Fibroblast of skin of abdomen (primary cell): ENCODE results near the gene ZNF17.

Experiments used
- DNase-seq: peaks from one replicate; pipeline ENCODE4 v3.0.0-alpha.2; 2013

The ZNF17 gene

GRCh38 chr19:57434386-57435061 is 23.6 kb downstream of the ZNF17 start:
- no peak for DNase-seq

GRCh38 chr19:57435062-57435978 is 24.4 kb downstream of the ZNF17 start, which contains the start of gene ZNF749:
TSS of gene ZNF749 (plus strand) at chr19:57435325. CDS start at chr19:57435579, 254 bp downstream.
- DNase-seq: peak; percentile 98

DNA sequence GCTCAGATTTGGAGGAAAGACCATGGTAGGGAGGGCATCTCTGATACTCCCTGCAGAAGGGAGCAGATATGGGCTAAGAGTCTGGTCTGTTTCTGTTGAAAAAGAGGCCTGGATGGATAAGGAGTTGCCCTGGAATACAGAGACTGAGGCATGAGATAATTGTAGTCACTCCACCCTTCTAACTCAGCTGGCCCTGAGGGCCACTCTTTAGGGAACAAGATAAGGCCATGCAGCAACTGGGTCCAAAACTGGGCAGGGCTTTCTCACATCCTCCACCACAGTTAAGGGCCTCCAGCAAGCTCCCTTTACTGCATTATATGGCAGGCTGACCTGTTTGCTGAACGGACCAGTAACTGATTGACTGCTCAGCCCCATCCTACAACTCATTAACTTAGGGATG is 25.5 kb downstream of the ZNF17 start:
- DNase-seq: no peak

DNA sequence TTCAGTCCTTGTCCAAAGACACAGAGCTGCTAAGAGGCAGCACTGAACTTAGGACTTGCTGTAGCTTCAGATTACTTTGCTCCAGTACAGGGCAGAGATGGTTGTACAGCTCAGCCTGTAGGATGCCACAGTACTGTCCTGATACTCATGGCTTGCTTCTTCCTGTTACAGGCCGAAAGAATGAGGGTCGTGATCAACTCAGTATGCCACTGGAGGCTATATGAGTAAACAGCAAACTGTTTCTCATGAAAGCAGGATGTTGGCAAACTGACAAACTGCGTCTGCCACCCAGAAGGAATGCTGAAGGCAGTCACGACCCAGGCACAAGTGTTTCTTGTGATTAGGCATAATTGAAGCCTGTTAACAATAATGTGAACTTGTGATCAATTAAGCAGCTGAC is 27.0 kb downstream of the ZNF17 start:
- DNase-seq: no peak

GRCh38 chr19:57438925-57439324 is 28.0 kb downstream of the ZNF17 start:
- DNase-seq: no peak

DNA sequence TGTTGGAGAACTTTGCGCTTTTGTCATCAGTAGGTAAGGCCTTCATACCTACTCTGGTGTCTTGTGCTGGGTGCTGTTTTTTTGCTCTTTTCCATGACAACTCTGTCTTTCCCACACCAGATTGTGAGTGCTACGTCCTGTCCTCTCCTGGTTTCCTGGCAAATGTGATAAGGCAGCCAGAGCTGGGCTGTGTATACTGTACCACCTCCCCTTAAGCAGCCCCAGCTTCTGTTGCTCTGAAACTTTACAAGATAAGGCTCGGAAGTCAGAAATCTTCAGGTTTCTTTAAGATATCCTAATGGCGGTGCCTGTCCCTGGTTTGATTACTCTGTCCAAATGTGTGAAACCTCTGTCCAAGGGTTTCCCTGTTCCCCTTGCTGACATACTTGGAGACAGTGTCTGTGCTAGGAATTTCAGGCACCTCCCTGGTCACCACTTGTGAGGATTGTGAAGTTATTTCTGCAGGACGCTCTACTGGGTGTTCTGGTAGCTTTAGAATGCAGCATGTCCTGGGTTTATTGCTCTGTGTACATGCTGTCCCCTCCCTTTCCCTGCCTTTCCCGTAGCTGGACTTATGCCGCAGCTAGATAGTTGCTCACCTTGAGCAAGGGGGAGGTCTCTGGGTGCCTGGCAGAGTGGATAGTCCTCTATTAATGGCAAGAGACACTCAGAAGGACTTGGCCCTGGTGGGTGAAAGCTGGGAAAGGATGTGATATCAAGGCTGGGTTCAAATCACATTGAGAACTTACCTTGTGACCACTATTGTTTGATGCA is 31.2 kb downstream of the ZNF17 start:
- no peak for DNase-seq

DNA sequence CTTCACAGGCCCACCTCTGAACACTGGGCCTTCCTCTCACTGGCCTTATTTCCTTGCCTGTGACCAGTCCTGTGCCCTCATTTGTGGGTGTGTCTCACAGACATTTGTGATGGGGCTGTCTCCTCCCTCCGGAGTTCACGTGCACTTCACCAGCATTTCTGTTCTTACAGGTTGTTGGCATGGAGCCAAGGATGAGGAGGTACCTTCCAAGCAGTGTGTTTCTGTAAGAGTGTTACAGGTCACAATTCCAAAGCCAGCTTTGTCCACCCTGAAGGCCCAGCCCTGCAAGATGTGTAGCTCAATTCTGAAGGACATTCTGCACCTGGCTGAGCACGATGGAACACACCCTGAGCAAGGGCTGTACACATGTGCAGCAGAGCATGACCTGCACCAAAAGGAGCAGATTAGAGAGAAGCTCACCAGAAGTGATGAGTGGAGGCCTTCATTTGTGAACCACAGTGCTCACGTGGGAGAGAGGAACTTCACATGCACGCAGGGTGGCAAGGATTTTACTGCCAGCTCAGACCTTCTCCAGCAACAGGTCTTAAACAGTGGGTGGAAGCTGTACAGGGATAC is 32.2 kb downstream of the ZNF17 start:
- no peak for DNase-seq

GRCh38 chr19:57452307-57452706 is 41.3 kb downstream of the ZNF17 start:
- no peak for DNase-seq

- no peak for DNase-seq
Observed at GRCh38 chr19:57465680-57466381, 54.9 kb downstream of the ZNF17 start.

GRCh38 chr19:57466489-57466888 is 55.5 kb downstream of the ZNF17 start:
- DNase-seq: no peak
